Activated CD8-positive, alpha-beta T cell treated with anti-CD3 and anti-CD28 coated beads for 36 hours (primary cell): ENCODE results near the gene AP2A2. TPM values are rescaled to one million over a fixed set of nuclear protein-coding genes. Genes with fewer than 3 reads are reported as not detected.

Experiments used
- ATAC-seq: fragments of 200-7000 bp; cut with Tn5 transposase; one replicate; pipeline ENCODE4 v1.10.0; 2021; ENCODE audit warnings: mild to moderate bottlenecking, moderate library complexity
- CTCF ChIA-PET: fragments of 350-600 bp; sonication (Branson Sonifier 250); formaldehyde crosslinking; loops from one replicate; lab custom pipeline; 2021; ENCODE audit warnings: antibody characterized with exemption; lab: Charles Lee
- POLR2A ChIA-PET: fragments of 350-600 bp; sonication (Branson Sonifier 250); formaldehyde crosslinking; loops from one replicate; lab custom pipeline; 2021; ENCODE audit warnings: antibody characterized with exemption; lab: Charles Lee
- DNase-seq: peaks from one replicate; pipeline ENCODE4 v3.0.0-alpha.2; 2020
- H3K27ac Mint-ChIP-seq: one replicate; pipeline ENCODE4 v1.8.0; 2021; ENCODE audit warnings: mild to moderate bottlenecking, mixed read lengths
- H3K27me3 Mint-ChIP-seq: one replicate; pipeline ENCODE4 v1.8.0; 2021; ENCODE audit warnings: mixed read lengths
- H3K36me3 Mint-ChIP-seq: one replicate; pipeline ENCODE4 v1.8.0; 2021; ENCODE audit warnings: low read depth, mixed read lengths
- H3K4me1 Mint-ChIP-seq: one replicate; pipeline ENCODE4 v1.8.0; 2021; ENCODE audit warnings: low read depth, mixed read lengths
- H3K4me3 Mint-ChIP-seq: one replicate; pipeline ENCODE4 v1.8.0; 2021; ENCODE audit warnings: mild to moderate bottlenecking, moderate library complexity, mixed read lengths
- H3K9me3 Mint-ChIP-seq: one replicate; pipeline ENCODE4 v1.8.0; 2021; ENCODE audit warnings: mixed read lengths
- intact Hi-C: fragments of 100-400 bp; cut with micrococcal nuclease; formaldehyde crosslinking; loops from one replicate; pipeline ENCODE4 v1.10.0; 2022
- total RNA-seq, 2 experiments: library from RNA; stranded (reverse); gene quantifications; one replicate each; pipeline ENCODE4 v1.2.3, GENCODE V29; 2021
- TF ChIP-seq, protein P1 (sequence below): fragments of 200-600 bp; IDR thresholded peaks from one replicate; pipeline ENCODE4 v1.8.0; 2022; ENCODE audit warnings: antibody characterized with exemption, mild to moderate bottlenecking

Gene AP2A2
- total RNA-seq, 2 experiments from 2014 or later = 34.0 to 34.6 TPM

DNA sequence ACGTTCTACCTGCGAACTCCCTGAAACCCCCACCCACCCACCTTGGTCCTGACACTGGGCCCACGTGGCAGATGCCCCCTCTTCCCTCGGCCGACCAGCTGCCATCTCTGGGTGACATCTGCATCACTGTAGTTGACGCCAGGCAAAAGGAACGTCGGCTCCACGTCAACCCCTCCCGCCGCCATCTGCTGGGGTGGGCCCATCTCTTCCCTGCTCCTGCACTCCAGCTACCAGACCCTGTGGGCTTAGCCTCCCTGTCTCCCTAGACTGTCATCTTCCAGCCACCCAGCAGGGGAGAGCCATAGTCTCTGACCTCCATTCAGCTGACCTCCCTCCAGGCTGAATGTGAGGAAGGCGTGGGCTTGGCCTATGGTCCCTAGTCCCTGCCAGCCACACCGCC, 36.4 kb upstream of the AP2A2 start:
- H3K9me3 Mint-ChIP-seq = no peaks in the 10 kb centered on the region
- no peak for ATAC-seq
- DNase-seq = no peak
- H3K27ac Mint-ChIP-seq = no peak overlapping the region
- ChIA-PET CTCF (no interaction called here), POLR2A (no interaction called here)
- H3K4me1 Mint-ChIP-seq = no peaks in the 10 kb centered on the region
- intact Hi-C loops = no loop called here
- H3K4me3 Mint-ChIP-seq = no peak overlapping the region
- no peaks in the 10 kb centered on the region for H3K27me3 Mint-ChIP-seq
- TF ChIP-seq, protein P1, sequence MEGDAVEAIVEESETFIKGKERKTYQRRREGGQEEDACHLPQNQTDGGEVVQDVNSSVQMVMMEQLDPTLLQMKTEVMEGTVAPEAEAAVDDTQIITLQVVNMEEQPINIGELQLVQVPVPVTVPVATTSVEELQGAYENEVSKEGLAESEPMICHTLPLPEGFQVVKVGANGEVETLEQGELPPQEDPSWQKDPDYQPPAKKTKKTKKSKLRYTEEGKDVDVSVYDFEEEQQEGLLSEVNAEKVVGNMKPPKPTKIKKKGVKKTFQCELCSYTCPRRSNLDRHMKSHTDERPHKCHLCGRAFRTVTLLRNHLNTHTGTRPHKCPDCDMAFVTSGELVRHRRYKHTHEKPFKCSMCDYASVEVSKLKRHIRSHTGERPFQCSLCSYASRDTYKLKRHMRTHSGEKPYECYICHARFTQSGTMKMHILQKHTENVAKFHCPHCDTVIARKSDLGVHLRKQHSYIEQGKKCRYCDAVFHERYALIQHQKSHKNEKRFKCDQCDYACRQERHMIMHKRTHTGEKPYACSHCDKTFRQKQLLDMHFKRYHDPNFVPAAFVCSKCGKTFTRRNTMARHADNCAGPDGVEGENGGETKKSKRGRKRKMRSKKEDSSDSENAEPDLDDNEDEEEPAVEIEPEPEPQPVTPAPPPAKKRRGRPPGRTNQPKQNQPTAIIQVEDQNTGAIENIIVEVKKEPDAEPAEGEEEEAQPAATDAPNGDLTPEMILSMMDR = no peak
- H3K36me3 Mint-ChIP-seq = peaks cover 10% of the 10 kb centered on the region

DNA sequence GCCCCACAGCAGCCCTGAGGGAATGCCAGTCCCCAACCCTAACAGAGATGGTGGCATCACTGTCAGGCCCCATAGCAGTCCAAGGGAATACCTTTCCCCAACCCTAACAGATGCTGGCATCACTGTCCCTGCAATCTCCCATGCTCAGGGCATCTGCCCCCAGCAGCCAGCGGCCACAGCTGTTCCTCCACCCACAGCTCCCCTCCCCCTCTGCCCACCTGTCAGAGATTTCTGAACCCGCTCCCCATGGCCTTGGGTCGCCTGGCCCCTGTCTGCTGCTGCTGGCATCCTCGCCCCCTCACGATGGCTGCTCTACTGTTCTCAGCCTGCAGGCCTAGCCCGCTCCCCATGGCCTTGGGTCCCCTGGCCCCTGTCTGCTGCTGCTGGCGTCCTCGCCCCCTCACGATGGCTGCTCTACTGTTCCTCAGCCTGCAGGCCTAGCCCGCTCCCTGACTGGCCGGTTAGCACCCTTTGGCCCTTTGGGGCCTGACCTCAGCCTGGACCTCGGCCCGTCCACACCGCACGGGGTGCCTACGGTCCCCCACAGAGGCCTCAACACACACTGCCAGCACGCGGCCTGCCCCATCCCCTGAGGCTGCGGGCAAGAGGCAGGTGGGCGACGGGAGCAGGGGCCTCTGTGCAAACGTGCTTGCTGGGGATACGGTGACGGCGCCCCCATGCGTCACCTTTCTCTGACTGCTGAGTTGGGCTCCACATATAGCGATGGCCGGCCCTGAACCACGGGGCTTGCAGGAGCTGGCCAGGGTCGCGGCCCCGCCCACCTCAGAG, 35.8 kb upstream of the AP2A2 start:
- ATAC-seq (no peak), DNase-seq (no peak)
- H3K27ac Mint-ChIP-seq = no peak overlapping the region
- POLR2A ChIA-PET = no interaction called here
- H3K4me1 Mint-ChIP-seq = no peaks in the 10 kb centered on the region
- intact Hi-C loops = no loop called here
- CTCF ChIA-PET = no interaction called here
- TF ChIP-seq, protein P1 = no peak
- H3K36me3 Mint-ChIP-seq = peaks cover 10% of the 10 kb centered on the region
- H3K4me3 Mint-ChIP-seq = no peak overlapping the region
- H3K9me3 Mint-ChIP-seq = no peaks in the 10 kb centered on the region
- no peaks in the 10 kb centered on the region for H3K27me3 Mint-ChIP-seq

DNA sequence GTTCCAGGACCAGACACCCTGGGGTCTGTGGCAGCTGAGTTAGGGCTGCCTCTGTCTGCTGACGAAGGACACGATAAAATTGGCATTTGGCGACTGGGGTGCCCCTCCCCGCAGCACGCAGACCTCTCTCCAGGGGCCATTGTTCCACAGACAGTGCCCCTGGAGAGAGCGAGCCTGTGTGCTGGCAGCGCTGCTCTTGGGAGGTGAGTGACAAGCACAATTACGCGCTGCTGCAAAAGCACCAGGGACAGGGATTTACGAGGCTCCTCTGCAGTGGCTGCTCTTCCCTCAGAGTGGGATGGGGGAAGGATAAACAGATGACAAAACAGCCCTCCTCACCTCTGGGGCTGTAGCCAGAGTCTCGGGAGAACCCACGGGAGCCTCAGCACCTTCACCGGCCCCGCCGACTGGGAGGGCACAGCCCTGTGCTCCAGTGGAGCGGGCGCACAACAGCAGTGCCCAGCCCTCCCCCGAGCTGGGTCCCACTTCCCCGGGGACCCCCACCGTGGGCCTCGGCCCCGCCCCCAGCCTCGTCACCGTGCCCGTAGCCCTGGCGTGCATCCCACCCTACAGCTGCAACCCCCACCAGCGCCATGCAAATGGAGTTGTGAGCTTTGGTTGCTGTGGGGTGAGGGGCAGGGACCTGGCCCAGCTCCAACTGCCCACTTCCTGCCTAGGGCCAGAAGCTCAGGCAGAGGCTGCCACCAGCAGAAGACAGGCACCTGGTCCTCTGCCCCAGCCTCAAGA, 34.7 kb upstream of the AP2A2 start:
- TF ChIP-seq, protein P1 = no peak
- intact Hi-C loops = no loop called here
- no peak overlapping the region for H3K4me3 Mint-ChIP-seq
- ATAC-seq (no peak), DNase-seq (no peak)
- CTCF ChIA-PET = no interaction called here
- no peaks in the 10 kb centered on the region for H3K27me3 Mint-ChIP-seq
- no peaks in the 10 kb centered on the region for H3K4me1 Mint-ChIP-seq
- no peak overlapping the region for H3K27ac Mint-ChIP-seq
- peaks cover 10% of the 10 kb centered on the region for H3K36me3 Mint-ChIP-seq
- POLR2A ChIA-PET = interaction anchor here (1.2 kb wide), 1 partner anchor 12 kb away, joined by 3 read pairs; no protein-coding TSS in a partner anchor
- H3K9me3 Mint-ChIP-seq = no peaks in the 10 kb centered on the region

DNA sequence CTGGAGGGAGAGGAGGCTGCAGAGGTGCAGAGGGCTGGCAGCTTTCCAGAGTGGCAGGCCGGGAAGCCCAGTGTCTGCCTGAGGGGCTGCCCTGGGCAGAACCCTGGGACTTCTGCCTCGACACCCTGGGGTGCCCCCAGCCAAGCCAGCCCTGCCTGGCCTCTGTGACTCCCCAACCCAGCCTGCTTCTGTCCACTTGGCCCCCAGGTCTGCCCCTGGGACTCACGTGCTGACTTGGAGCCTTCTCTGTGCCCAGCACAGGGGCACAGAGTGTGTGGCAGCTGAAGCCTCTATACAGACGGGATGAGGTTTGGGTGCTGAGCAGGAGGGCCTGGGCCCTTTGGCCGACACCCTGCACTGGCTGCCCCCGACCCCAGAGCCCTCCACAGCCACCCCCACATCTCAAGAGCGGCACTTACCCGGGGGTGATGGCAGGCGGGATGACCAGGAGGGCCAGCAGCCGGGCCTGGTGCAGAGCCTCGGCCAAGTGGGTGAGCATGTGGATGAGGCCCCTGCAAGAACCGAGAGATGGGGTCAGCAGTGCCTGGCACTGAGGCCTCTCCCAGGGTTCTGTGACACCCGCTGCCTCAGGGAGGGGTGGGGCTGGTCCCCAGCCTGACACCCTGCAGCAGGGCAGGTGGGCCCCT, 32.5 kb upstream of the AP2A2 start:
- intact Hi-C loops = no loop called here
- Mint-ChIP-seq H3K4me1 (no peaks in the 10 kb centered on the region), H3K27me3 (no peaks in the 10 kb centered on the region), H3K36me3 (no peaks in the 10 kb centered on the region), H3K9me3 (no peaks in the 10 kb centered on the region), H3K27ac (no peak overlapping the region), H3K4me3 (no peak overlapping the region)
- ChIA-PET POLR2A (no interaction called here), CTCF (no interaction called here)
- ATAC-seq (no peak), DNase-seq (no peak)
- TF ChIP-seq, protein P1 = no peak
